ENCODE data around the gene PLPP4. TPM values are rescaled to one million over a fixed set of nuclear protein-coding genes. Genes with fewer than 3 reads are reported as not detected.

The PLPP4 gene
- total and polyA plus RNA-seq, 2 donors from 2014 or later, result 6.4 to 11.2 TPM

- FAIRE-seq (no peak), DNase-seq (no peak)
- H3K9ac ChIP-seq (ENCODE audit: low read length in 3 of 3), result no peak overlapping the region
- H3K27ac ChIP-seq (ENCODE audit: low read depth in 2 of 2, low read length in 2 of 2), result peak overlapping the region; percentile 59 to 81
- intact Hi-C loops (cut with DNase I), result no loop called here
- TF ChIP-seq, protein P1, sequence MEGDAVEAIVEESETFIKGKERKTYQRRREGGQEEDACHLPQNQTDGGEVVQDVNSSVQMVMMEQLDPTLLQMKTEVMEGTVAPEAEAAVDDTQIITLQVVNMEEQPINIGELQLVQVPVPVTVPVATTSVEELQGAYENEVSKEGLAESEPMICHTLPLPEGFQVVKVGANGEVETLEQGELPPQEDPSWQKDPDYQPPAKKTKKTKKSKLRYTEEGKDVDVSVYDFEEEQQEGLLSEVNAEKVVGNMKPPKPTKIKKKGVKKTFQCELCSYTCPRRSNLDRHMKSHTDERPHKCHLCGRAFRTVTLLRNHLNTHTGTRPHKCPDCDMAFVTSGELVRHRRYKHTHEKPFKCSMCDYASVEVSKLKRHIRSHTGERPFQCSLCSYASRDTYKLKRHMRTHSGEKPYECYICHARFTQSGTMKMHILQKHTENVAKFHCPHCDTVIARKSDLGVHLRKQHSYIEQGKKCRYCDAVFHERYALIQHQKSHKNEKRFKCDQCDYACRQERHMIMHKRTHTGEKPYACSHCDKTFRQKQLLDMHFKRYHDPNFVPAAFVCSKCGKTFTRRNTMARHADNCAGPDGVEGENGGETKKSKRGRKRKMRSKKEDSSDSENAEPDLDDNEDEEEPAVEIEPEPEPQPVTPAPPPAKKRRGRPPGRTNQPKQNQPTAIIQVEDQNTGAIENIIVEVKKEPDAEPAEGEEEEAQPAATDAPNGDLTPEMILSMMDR (IDR thresholded peaks at IDR 0.05; ENCODE audit: borderline replicate concordance, extremely low read depth, insufficient read depth), result no peak
- no peak overlapping the region for H3K4me3 ChIP-seq (ENCODE audit: low read length in 3 of 3)
- H3K36me3 ChIP-seq (ENCODE audit: control insufficient read depth in 2 of 3, insufficient read depth in 3 of 3, low read length in 3 of 3), result no peaks in the 10 kb centered on the region
- peaks cover 0 to 27% (median 20%) of the 10 kb centered on the region in 3 donors for H3K4me1 ChIP-seq (ENCODE audit: control insufficient read depth in 2 of 3, insufficient read depth in 2 of 3, low read depth in 1 of 3, low read length in 3 of 3)
- H3K9me3 ChIP-seq (ENCODE audit: control insufficient read depth in 2 of 3, insufficient read depth in 1 of 3, low read length in 3 of 3), result no peaks in the 10 kb centered on the region
- H3K27me3 ChIP-seq (ENCODE audit: control insufficient read depth, insufficient read depth, low read length), result no peaks in the 10 kb centered on the region
Measured at GRCh38 chr10:120584786-120585185, 127.8 kb downstream of the PLPP4 start.

DNA sequence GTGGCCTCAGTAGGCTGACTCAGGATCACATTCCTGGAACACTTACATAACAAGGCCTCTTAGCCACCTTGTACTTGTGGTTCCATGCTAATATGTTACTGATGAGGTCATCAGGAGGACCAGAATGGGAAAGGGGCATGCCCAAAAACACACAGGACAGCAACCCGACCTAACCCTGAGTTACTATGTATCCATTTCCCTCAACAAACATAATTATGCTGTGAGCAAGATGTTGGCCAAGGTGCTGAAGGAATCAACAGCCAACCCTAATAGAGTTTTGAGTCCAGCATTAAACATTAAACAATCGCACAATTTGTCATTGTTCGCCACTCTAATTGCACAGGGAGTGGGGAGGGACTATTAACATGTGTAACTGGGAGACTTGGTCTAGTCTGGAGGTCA lies 129.4 kb downstream of the PLPP4 start:
- no peaks in the 10 kb centered on the region for H3K9me3 ChIP-seq (ENCODE audit: control insufficient read depth in 2 of 3, insufficient read depth in 1 of 3, low read length in 3 of 3)
- DNase-seq (no peak), FAIRE-seq (no peak)
- intact Hi-C loops (cut with DNase I), result no loop called here
- H3K36me3 ChIP-seq (ENCODE audit: control insufficient read depth in 2 of 3, insufficient read depth in 3 of 3, low read length in 3 of 3), result no peaks in the 10 kb centered on the region
- H3K4me3 ChIP-seq (ENCODE audit: low read length in 3 of 3), result no peak overlapping the region
- no peak overlapping the region for H3K9ac ChIP-seq (ENCODE audit: low read length in 3 of 3)
- H3K27me3 ChIP-seq (ENCODE audit: control insufficient read depth, insufficient read depth, low read length), result no peaks in the 10 kb centered on the region
- TF ChIP-seq, protein P1 (IDR thresholded peaks at IDR 0.05; ENCODE audit: borderline replicate concordance, extremely low read depth, insufficient read depth), result no peak
- H3K27ac ChIP-seq (ENCODE audit: low read depth in 2 of 2, low read length in 2 of 2), result no peak overlapping the region
- H3K4me1 ChIP-seq (ENCODE audit: control insufficient read depth in 2 of 3, insufficient read depth in 2 of 3, low read depth in 1 of 3, low read length in 3 of 3), result peaks cover 0 to 15% (median 14%) of the 10 kb centered on the region in 3 donors

DNA sequence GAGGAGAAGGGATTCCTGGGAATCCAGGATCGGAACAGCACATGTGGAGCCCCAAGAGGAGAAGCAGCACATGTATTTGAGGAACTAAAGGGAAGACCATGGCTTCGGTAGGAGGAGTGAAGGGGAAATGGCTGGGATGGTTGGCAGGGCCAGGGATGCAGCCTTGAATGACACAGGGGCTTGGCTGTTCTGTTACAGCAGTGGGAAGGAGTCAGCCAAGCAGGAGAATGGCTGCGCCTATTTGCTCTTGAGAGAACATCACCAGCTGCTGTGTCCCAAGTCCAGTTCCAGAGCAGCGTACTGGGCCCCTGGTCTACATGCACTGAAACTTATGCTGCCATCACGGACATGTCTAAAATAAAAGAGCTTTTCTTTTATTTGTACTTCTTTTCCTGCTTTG lies 130.0 kb downstream of the PLPP4 start:
- intact Hi-C loops (cut with DNase I), result no loop called here
- Histone ChIP-seq H3K4me3 (ENCODE audit: low read length in 3 of 3) (no peak overlapping the region), H3K27ac (ENCODE audit: low read depth in 2 of 2, low read length in 2 of 2) (peak overlapping the region in 1 of 2 donors; percentile 23), H3K4me1 (ENCODE audit: control insufficient read depth in 2 of 3, insufficient read depth in 2 of 3, low read depth in 1 of 3, low read length in 3 of 3) (peaks cover 0 to 14% (median 10%) of the 10 kb centered on the region in 3 donors), H3K36me3 (ENCODE audit: control insufficient read depth in 2 of 3, insufficient read depth in 3 of 3, low read length in 3 of 3) (no peaks in the 10 kb centered on the region), H3K9ac (ENCODE audit: low read length in 3 of 3) (no peak overlapping the region), H3K27me3 (ENCODE audit: control insufficient read depth, insufficient read depth, low read length) (no peaks in the 10 kb centered on the region), H3K9me3 (ENCODE audit: control insufficient read depth in 2 of 3, insufficient read depth in 1 of 3, low read length in 3 of 3) (no peaks in the 10 kb centered on the region)
- DNase-seq (no peak), FAIRE-seq (no peak)
- TF ChIP-seq, protein P1 (IDR thresholded peaks at IDR 0.05; ENCODE audit: borderline replicate concordance, extremely low read depth, insufficient read depth), result no peak

DNA sequence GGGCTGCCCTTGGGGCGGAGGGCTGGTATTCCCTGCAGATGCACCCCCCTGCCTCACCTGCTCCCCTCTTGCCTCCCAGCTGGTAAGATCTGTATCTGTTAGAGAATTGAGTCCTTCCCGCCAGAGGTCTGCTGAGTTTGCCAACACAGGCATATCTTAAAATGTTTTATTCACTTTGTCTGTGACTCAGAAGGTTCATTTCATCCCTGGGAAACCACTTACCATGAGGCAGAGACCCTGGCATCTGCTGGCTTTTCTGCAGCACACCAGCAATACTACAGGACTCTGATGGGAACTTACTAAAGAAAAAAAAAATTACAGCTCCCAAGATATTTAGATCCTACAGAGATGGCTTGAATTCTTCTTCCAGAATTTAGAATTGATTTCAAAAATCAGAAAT lies 131.3 kb downstream of the PLPP4 start:
- Histone ChIP-seq H3K27ac (ENCODE audit: low read depth in 2 of 2, low read length in 2 of 2) (no peak overlapping the region), H3K9ac (ENCODE audit: low read length in 3 of 3) (no peak overlapping the region), H3K4me1 (ENCODE audit: control insufficient read depth in 2 of 3, insufficient read depth in 2 of 3, low read depth in 1 of 3, low read length in 3 of 3) (peaks cover 0 to 14% (median 8%) of the 10 kb centered on the region in 3 donors), H3K9me3 (ENCODE audit: control insufficient read depth in 2 of 3, insufficient read depth in 1 of 3, low read length in 3 of 3) (no peaks in the 10 kb centered on the region), H3K4me3 (ENCODE audit: low read length in 3 of 3) (no peak overlapping the region), H3K36me3 (ENCODE audit: control insufficient read depth in 2 of 3, insufficient read depth in 3 of 3, low read length in 3 of 3) (no peaks in the 10 kb centered on the region), H3K27me3 (ENCODE audit: control insufficient read depth, insufficient read depth, low read length) (no peaks in the 10 kb centered on the region)
- intact Hi-C loops (cut with DNase I), result no loop called here
- no peak for FAIRE-seq
- TF ChIP-seq, protein P1 (IDR thresholded peaks at IDR 0.05; ENCODE audit: borderline replicate concordance, extremely low read depth, insufficient read depth), result no peak
- DNase-seq, result no peak

Data from kidney (tissue), 14 donors.